ENCODE results near the gene CTSD. TPM values are rescaled to one million over a fixed set of nuclear protein-coding genes. Genes with fewer than 3 reads are reported as not detected.

Gene CTSD
- total RNA-seq, 1 experiment from 2014 or later, result 158 TPM

GRCh38 chr11:1753929-1754305, 9.8 kb downstream of the CTSD start:
- DNase-seq, result no peak
- H3K18ac ChIP-seq (ENCODE audit: insufficient read length, low read depth, low read length), result no peak overlapping the region

More at GRCh38 chr11:1753929-1754305, 9.8 kb downstream of the CTSD start:
- Histone ChIP-seq H4K20me1 (ENCODE audit: control insufficient read depth, insufficient read depth, insufficient read length) (no peaks in the 10 kb centered on the region), H3K79me1 (ENCODE audit: insufficient read depth, low read depth, low read length, poor library complexity, severe bottlenecking) (no peaks in the 10 kb centered on the region), H3K4me1 (ENCODE audit: insufficient read depth, low read length) (no peaks in the 10 kb centered on the region; the same call in 1 of the 2 replicates), H2AFZ (ENCODE audit: low read length) (no peak overlapping the region), H2BK5ac (ENCODE audit: insufficient read length, low read length) (no peak overlapping the region), H3K23me2 (ENCODE audit: insufficient read length, low read depth, low read length, poor library complexity, severe bottlenecking) (peaks cover under 1% of the 10 kb centered on the region), H4K91ac (ENCODE audit: insufficient read length, low read depth, low read length) (no peak overlapping the region), H3K4me2 (ENCODE audit: insufficient read depth, insufficient read length, low read length) (no peak overlapping the region), H4K8ac (replicated peaks; ENCODE audit: insufficient read length, low read depth, low read length) (no peak overlapping the region), H3K9ac (ENCODE audit: extremely low read depth, insufficient read length, low read length) (no peak overlapping the region), H3T11ph (ENCODE audit: low read length) (no peak overlapping the region), H4K5ac (ENCODE audit: insufficient read length, low read depth, low read length) (no peak overlapping the region), H3K14ac (ENCODE audit: insufficient read depth, low read length) (no peak overlapping the region), H2BK20ac (ENCODE audit: low read depth, low read length, poor library complexity, severe bottlenecking) (no peak overlapping the region), H3K27me3 (ENCODE audit: insufficient read depth, low read length) (peaks cover 7% of the 10 kb centered on the region; the same call in 1 of the 2 replicates), H2BK120ac (ENCODE audit: low read depth, low read length, poor library complexity, severe bottlenecking) (no peak overlapping the region), H2BK15ac (ENCODE audit: low read depth, low read length) (no peak overlapping the region), H3K79me2 (ENCODE audit: insufficient read depth, low read length) (no peaks in the 10 kb centered on the region), H3K27ac (ENCODE audit: insufficient read length, low read depth, low read length) (no peak overlapping the region), H3K4ac (ENCODE audit: low read depth, low read length) (no peak overlapping the region), H2BK12ac (ENCODE audit: insufficient read length, low read depth, low read length) (no peak overlapping the region), H2AK5ac (ENCODE audit: insufficient read length, low read length) (no peak overlapping the region), H3K23ac (ENCODE audit: insufficient read length, low read depth, low read length) (no peak overlapping the region), H3K9me3 (ENCODE audit: control insufficient read depth, low read depth, low read length) (no peaks in the 10 kb centered on the region), H3K56ac (ENCODE audit: insufficient read length, low read depth, low read length) (no peak overlapping the region)
- peaks cover 3 to 20% (median 17%) of the 10 kb centered on the region in 3 experiments for H3K36me3 Mint-ChIP-seq (ENCODE audit: insufficient read depth in 1 of 3, low read depth in 3 of 3)
- H3K4me3 Mint-ChIP-seq, result no peak overlapping the region
- no peak overlapping the region for H3K27ac Mint-ChIP-seq
- H3K9me3 Mint-ChIP-seq, result no peaks in the 10 kb centered on the region
- TF ChIP-seq, protein P1, sequence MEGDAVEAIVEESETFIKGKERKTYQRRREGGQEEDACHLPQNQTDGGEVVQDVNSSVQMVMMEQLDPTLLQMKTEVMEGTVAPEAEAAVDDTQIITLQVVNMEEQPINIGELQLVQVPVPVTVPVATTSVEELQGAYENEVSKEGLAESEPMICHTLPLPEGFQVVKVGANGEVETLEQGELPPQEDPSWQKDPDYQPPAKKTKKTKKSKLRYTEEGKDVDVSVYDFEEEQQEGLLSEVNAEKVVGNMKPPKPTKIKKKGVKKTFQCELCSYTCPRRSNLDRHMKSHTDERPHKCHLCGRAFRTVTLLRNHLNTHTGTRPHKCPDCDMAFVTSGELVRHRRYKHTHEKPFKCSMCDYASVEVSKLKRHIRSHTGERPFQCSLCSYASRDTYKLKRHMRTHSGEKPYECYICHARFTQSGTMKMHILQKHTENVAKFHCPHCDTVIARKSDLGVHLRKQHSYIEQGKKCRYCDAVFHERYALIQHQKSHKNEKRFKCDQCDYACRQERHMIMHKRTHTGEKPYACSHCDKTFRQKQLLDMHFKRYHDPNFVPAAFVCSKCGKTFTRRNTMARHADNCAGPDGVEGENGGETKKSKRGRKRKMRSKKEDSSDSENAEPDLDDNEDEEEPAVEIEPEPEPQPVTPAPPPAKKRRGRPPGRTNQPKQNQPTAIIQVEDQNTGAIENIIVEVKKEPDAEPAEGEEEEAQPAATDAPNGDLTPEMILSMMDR (conservative IDR thresholded peaks at IDR 0.05), result no peak
- H3K27me3 Mint-ChIP-seq (ENCODE audit: low read depth), result peaks cover 16% of the 10 kb centered on the region
- H3K4me1 Mint-ChIP-seq, result peaks cover 12 to 15% of the 10 kb centered on the region in 2 experiments
- no CpG with 5 or more reads among the region's 14 CpGs for WGBS (ENCODE audit: extremely low coverage, insufficient read length, low lambda C conversion rate)
